Esophagus squamous epithelium (tissue), 5 donors: ENCODE measurements around the gene PXMP2. TPM values are rescaled to one million over a fixed set of nuclear protein-coding genes. Genes with fewer than 3 reads are reported as not detected.

Experiments used
- DNase-seq: peaks from one replicate; lab custom pipeline; 2025; lab: John Stamatoyannopoulos, UW
- H3K27ac ChIP-seq, 4 donors: fragments of 200-600 bp; sonication (generic); one replicate each; pipeline ENCODE4 v1.5.1; 2016 to 2019; ENCODE audit warnings: mild to moderate bottlenecking in 1 of 4
- H3K27me3 ChIP-seq, 4 donors: fragments of 200-600 bp; sonication (generic); 1 replicate in 3 of 4; 2 replicates in 1 of 4; pipeline versions ENCODE4 v1.5.1 to v1.6.0; 2017 to 2021; ENCODE audit warnings: antibody characterized with exemption in 1 of 4
- H3K36me3 ChIP-seq, 3 donors: fragments of 200-600 bp; sonication (generic); one replicate each; pipeline ENCODE4 v1.5.1; 2016 to 2019
- H3K4me1 ChIP-seq, 3 donors: fragments of 200-600 bp; sonication (generic); one replicate each; pipeline ENCODE4 v1.5.1; 2017 to 2019
- H3K4me3 ChIP-seq, 4 donors: fragments of 200-600 bp; sonication (generic); 1 replicate in 3 of 4; 2 replicates in 1 of 4; pipeline ENCODE4 v1.5.1; 2016 to 2019; ENCODE audit warnings: mild to moderate bottlenecking in 2 of 4, moderate library complexity in 1 of 4
- H3K9me3 ChIP-seq, 3 donors: fragments of 200-600 bp; sonication (generic); one replicate each; pipeline ENCODE4 v1.5.1; 2016 to 2019
- CTCF ChIP-seq, 6 experiments: fragments of 450-650 bp in 4 of 6; fragments of 200-600 bp in 2 of 6; sonication (generic) in 2 of 6; IDR thresholded peaks; one replicate each; pipeline ENCODE4 v1.5.1; 2016 to 2019; ENCODE audit warnings: antibody characterized with exemption in 6 of 6, mild to moderate bottlenecking in 4 of 6, moderate library complexity in 4 of 6
- POLR2A ChIP-seq, 4 donors: fragments of 450-650 bp; IDR thresholded peaks; one replicate each; pipeline ENCODE4 v1.6.1; 2017; ENCODE audit warnings: antibody characterized with exemption in 4 of 4, mild to moderate bottlenecking in 4 of 4, moderate library complexity in 3 of 4
- WGBS, 2 donors: methylation state at CpG; one replicate each; pipeline ENCODE4 v1.1.5; 2018; 5-methylcytosine and 5-hydroxymethylcytosine counted together
- intact Hi-C: fragments of 100-400 bp; cut with DNase I; formaldehyde crosslinking; loops from one replicate; pipeline ENCODE4 v1.15.0; 2022
- total RNA-seq, 4 donors: library from RNA; depleted of rRNA; stranded (reverse); fragments of >200 nt; gene quantifications; one replicate each; pipeline ENCODE4 v1.1.0, GENCODE V29; 2016
- donor health status: DM: yes; HTN: yes; CAD: no.

Gene PXMP2
- total RNA-seq, 4 donors from 2014 or later: 16.3 to 31.9 (median 18.5) TPM

GRCh38 chr12:132715874-132716273 lies 28.5 kb downstream of the PXMP2 start:
- peaks cover 6 to 30% (median 17%) of the 10 kb centered on the region in 3 donors for H3K4me1 ChIP-seq
- peaks cover 14 to 64% (median 36%) of the 10 kb centered on the region in 3 donors for H3K36me3 ChIP-seq
- no peaks in the 10 kb centered on the region for H3K9me3 ChIP-seq
- intact Hi-C loops: no loop called here
- H3K4me3 ChIP-seq: no peak overlapping the region
- H3K27ac ChIP-seq: no peak overlapping the region
- TF ChIP-seq CTCF (IDR thresholded peaks at IDR 0.05): no peak
- no peak for TF ChIP-seq POLR2A (IDR thresholded peaks at IDR 0.05)
- no peaks in the 10 kb centered on the region for H3K27me3 ChIP-seq
- DNase-seq: no peak
- 91 to 94% methylated on average over 9 of the region's 9 CpGs for WGBS, 2 donors

- peaks cover 3 to 27% (median 17%) of the 10 kb centered on the region in 3 donors for H3K4me1 ChIP-seq
- H3K9me3 ChIP-seq: no peaks in the 10 kb centered on the region
- H3K27ac ChIP-seq: no peak overlapping the region
- no peak for DNase-seq
- H3K27me3 ChIP-seq: no peaks in the 10 kb centered on the region
- no peak for TF ChIP-seq CTCF (IDR thresholded peaks at IDR 0.05)
- no peak for TF ChIP-seq POLR2A (IDR thresholded peaks at IDR 0.05)
- no peak overlapping the region for H3K4me3 ChIP-seq
- intact Hi-C loops: no loop called here
- WGBS, 2 donors: 87 to 95% methylated on average over 9 to 11 of the region's 11 CpGs
- H3K36me3 ChIP-seq: peaks cover 19 to 68% (median 41%) of the 10 kb centered on the region in 3 donors
These were observed 29.0 kb downstream of the PXMP2 start for GRCh38 chr12:132716356-132716755.

- TF ChIP-seq POLR2A (IDR thresholded peaks at IDR 0.05) (no peak), CTCF (IDR thresholded peaks at IDR 0.05) (no peak)
- 40 to 80% methylated on average over 1 to 2 of the region's 17 CpGs for WGBS, 2 donors
- Histone ChIP-seq H3K4me1 (peaks cover 0 to 21% (median 10%) of the 10 kb centered on the region in 3 donors), H3K27ac (no peak overlapping the region), H3K36me3 (peaks cover 21 to 75% (median 44%) of the 10 kb centered on the region in 3 donors), H3K9me3 (no peaks in the 10 kb centered on the region), H3K4me3 (no peak overlapping the region), H3K27me3 (no peaks in the 10 kb centered on the region)
- DNase-seq: no peak
- intact Hi-C loops: no loop called here
These were observed 29.6 kb downstream of the PXMP2 start for GRCh38 chr12:132717011-132717410.

GRCh38 chr12:132717531-132718387 lies 30.4 kb downstream of the PXMP2 start:
- intact Hi-C loops: no loop called here
- 95 to 98% methylated on average over 30 to 42 of the region's 61 CpGs for WGBS, 2 donors
- H3K27ac ChIP-seq: no peak overlapping the region
- no peak overlapping the region for H3K4me3 ChIP-seq
- H3K36me3 ChIP-seq: peaks cover 21 to 82% (median 44%) of the 10 kb centered on the region in 3 donors
- no peaks in the 10 kb centered on the region for H3K27me3 ChIP-seq
- TF ChIP-seq POLR2A (IDR thresholded peaks at IDR 0.05) (no peak), CTCF (IDR thresholded peaks at IDR 0.05) (no peak)
- H3K4me1 ChIP-seq: peaks cover 0 to 13% (median 6%) of the 10 kb centered on the region in 3 donors
- no peak for DNase-seq
- H3K9me3 ChIP-seq: no peaks in the 10 kb centered on the region

- Histone ChIP-seq H3K27ac (no peak overlapping the region), H3K4me1 (peaks cover 0 to 4% (median 2%) of the 10 kb centered on the region in 3 donors), H3K9me3 (no peaks in the 10 kb centered on the region), H3K4me3 (no peak overlapping the region), H3K27me3 (no peaks in the 10 kb centered on the region), H3K36me3 (peaks cover 21 to 91% (median 44%) of the 10 kb centered on the region in 3 donors)
- no peak for DNase-seq
- intact Hi-C loops: no loop called here
- TF ChIP-seq CTCF (IDR thresholded peaks at IDR 0.05) (no peak), POLR2A (IDR thresholded peaks at IDR 0.05) (no peak)
- WGBS, 2 donors: 80 to 83% methylated on average over 4 to 15 of the region's 21 CpGs
These were observed 31.3 kb downstream of the PXMP2 start for GRCh38 chr12:132718644-132719043.
